HG03159 (cell line): Measurements from ENCODE around the gene TLE1.
"Not testable (repeated sequence)": the region's sequence is repeated elsewhere in the genome, so short reads cannot be mapped to it uniquely, and the experiment has no call there.

Experiments
- ATAC-seq: cut with Tn5 transposase; IDR thresholded peaks from one replicate; pipeline ENCODE4 v1.9.1; 2021; ENCODE audit warnings: mild to moderate bottlenecking, moderate library complexity; ENCODE audit not compliant: unreplicated experiment

Gene TLE1

GRCh38 chr9:81623778-81624177 is 65.6 kb downstream of the TLE1 start:
- ATAC-seq, result no peak

DNA sequence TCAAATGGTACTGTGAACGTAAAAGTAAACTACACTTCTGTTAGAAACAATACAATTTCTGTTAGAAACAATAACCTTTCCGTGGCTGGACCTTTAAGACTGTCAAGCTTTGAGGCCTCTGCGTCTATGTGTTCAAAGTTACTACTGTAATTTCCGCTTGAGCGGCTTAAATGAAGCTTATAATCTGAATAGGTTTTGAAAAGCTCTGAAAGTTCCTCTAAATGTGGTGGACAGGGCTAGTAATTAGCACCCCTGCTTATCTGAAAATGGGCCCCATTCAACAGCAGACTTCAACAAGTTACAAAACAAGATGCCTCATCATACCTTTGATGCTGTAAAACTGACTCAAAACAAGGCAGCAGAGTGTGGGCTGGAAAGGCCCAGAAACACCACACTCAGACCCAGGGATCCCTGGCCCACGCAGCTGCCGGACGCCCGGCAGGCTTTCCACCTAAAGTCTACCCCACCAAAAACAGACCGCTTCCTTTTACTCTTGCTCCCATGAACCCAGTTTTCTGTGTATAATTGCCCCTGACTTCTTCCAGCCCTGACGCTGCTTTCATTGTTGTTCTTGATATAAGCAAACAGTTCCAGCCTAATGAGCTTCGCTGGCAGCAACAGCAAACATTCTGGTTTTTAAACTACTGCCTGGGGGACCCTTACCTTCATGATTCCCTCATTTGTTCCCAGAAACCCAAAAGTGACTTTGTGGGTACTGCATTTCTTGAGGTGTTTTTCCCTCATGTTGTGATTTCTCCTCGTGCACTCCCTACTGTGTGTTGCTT is 66.7 kb downstream of the TLE1 start:
- ATAC-seq, result no peak

- ATAC-seq, result no peak
Observed at GRCh38 chr9:81621785-81622259, 67.5 kb downstream of the TLE1 start.

- ATAC-seq, result no peak
Observed at GRCh38 chr9:81621118-81621517, 68.2 kb downstream of the TLE1 start.

DNA sequence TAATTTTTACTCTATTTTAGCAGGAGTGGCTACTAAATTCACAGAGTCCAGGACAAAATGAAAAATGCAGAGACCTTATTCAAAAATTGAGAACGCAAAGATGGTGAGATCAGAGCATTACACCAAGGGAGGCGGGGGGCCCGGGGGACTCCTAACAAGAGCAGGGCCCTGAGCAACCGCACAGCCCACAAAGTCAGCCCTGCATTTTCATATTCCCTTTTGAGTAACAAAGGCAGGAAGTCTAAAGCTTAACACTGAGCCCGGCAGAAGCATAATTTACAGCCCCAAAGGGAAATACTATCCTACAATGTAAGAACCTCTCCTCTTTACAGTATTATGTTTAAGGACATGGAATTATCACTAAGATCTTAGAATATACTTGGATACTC is 69.4 kb downstream of the TLE1 start:
- no peak for ATAC-seq

DNA sequence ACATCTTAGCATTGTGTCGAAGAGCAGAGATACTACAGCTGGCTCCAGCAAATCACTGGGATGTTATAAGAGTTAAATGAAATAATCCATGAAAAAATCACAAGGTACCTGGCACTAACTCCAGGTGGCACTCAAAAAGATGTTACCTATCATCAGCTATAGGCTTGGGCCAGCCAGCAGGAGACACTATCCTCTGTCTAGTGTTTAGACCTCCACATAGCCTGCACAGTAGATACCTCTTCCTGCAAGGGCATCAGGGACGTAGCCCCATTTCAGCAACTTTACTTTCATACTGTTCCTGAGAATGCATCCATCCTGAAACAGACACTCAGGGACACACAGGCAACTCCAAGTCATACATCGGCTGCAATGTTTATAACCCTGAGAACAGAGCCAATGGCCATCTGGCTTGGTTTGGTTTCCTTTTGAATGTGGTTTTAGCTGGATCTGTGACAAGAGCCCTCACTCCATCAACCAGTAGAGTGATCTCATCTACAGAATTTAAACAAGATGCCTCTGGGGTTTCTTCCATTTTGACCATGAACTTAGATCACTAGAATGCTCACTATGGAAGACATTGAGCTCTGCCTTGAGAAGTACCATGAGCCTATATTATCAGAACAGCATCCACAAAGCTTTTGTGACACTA is 69.9 kb downstream of the TLE1 start:
- ATAC-seq, result no peak

DNA sequence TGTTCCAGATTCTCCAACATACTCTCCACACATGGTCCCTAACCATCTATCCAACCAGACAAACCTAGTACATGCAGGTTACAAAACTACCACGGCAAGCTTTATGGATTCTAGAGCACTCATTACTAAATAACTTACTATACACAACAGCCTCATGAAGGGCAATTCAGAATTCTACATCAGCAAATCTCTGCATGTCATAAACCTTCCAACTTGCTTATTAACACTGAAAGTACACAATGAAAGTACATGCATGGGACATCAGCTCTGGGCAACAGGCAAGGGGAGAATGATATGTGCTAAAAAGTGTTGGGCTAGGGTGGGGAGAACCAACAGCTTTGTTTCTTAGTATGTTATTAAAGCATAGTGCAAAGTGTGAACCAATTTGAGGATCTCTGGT is 70.4 kb downstream of the TLE1 start:
- ATAC-seq, result no peak

DNA sequence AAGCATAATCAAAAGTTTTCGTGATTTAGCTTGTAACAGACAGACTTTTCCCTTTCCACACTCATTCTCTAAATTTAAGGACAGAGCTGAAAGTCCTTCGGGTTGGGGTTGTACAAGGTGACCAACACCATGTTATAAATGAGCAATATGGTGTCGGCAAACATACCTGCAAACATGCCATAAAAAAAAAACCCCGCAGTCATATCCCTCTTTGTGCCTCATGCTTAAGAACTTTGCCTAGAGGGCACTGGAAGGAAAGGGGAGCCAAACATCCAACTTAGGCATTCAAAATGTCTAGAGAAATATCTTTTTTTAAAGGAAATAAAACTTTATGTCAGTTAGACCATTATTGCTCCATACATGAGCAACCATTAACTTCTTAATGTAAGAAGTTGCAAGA is 73.2 kb downstream of the TLE1 start:
- ATAC-seq, result no peak

- no peak for ATAC-seq
Observed at GRCh38 chr9:81614335-81614734, 75.0 kb downstream of the TLE1 start.

- no peak for ATAC-seq
Observed at GRCh38 chr9:81613002-81613812, 76.1 kb downstream of the TLE1 start.

- no peak for ATAC-seq
Observed at GRCh38 chr9:81611664-81612063, 77.7 kb downstream of the TLE1 start.

DNA sequence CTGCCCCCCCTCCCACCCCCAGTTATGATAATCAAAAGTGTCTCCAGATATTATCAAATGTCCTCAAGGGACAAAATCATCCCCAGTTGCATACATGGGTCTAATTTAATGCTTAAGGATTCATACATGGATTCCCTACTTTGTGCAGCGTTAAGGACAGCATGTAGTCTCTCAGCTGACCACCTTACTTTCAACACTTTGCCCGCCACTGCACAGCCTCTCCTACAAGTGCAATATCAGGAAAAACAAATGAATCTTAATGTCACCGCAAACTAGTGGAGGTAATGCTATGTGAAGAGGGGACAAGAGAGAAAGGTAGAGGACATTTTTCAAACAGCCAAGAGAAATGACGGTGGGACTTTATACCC is 78.6 kb downstream of the TLE1 start:
- no peak for ATAC-seq

- no peak for ATAC-seq
Observed at GRCh38 chr9:81609782-81610739, 79.3 kb downstream of the TLE1 start.

DNA sequence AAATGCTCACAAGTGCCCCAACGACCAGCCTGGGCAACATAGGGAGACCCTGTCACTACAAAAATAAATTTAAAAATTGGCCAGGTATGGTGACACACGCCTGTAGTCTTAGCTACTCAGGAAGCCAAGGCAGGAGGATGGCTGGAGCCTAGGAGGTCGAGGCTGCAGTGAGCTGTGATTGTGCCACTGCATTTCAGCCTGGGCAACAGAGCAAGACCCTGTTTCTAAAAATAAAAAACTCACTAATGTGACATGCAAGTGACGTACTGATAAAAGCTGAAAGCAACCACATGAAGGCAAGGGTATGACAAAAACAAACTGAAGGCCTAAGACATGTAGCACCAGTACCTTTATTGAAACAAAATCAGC is 81.1 kb downstream of the TLE1 start:
- no peak for ATAC-seq

- ATAC-seq, result no peak
Observed at GRCh38 chr9:81607593-81608288, 81.6 kb downstream of the TLE1 start.

GRCh38 chr9:81606261-81606660 is 83.1 kb downstream of the TLE1 start:
- ATAC-seq, result not testable (repeated sequence)

DNA sequence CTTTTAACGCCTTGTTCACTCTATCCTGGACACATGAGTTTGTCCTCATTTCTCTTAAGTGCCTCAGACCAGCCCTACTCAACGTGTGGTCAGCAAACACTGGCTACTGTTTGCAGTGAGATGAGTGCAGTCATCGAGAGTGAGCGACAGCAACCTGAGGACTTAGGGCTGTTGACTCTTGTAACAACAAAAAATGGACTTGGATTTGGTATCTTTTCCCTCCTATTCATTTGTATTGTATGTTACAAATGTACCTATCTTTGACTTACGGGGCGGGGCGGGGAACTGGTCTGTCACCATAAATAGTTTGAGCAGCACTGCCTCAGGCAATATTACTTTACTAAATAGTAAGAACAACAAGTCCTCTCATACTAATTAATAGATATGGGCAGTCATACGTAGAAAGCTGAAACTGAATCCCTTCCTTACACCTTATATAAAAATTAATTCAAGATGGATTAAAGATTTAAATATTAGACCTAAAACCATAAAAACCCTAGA is 84.1 kb downstream of the TLE1 start:
- ATAC-seq, result no peak

DNA sequence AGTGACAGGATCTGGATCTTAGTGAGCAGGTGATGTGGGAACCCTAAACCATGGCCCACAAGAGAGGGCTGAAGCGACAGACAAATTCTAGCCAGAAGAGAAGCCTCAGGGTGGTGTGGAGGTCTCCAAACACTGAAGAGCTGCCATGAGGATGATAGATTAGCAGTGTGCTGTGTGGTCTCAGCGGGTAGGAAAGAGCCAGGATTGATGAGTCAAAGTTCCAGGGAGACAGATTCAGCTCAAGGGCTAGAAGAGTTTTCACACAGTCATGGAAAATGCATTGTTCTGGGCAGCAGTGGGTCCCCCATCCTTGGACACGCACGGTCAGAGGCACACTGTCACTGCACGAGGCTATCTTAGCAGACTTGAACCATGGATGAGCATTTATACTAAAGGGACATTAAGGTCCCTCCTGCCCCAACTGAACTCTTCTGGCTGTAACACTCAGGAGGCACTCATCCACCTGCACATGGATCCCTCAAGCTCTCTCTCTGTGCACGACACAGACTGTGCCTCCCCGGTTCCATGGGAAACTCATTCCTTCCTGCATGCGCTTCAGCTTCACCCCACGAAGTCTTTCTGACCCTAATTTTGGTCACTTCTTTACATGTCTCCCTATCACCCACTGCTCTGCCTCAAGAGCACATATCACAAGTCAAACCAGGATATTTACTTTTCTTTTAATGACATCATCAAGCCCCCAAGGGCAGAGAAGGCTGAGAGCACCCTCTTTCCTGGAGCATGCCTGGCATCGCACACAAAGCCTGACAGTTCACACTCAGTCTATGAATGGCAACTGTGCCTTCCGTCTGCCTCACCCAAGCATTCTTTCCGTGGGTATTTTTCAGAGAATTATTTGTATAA is 84.8 kb downstream of the TLE1 start:
- ATAC-seq, result no peak
